Measurements from ENCODE around the gene ABCB6. TPM values are rescaled to one million over a fixed set of nuclear protein-coding genes. Genes with fewer than 3 reads are reported as not detected.
"Not testable (repeated sequence)": the region's sequence is repeated elsewhere in the genome, so short reads cannot be mapped to it uniquely, and the experiment has no call there.

Gene ABCB6
- 10 to 100 TPM; 14.8 to 17.2 (median 15.4) TPM for total RNA-seq

GRCh38 chr2:219218732-219219701 is at the start of gene ABCB6:
TSS of gene ABCB6 (minus strand) at chr2:219218958. CDS start at chr2:219218673, 285 bp downstream.
- Mint-ChIP-seq H3K9me3 (no peaks in the 10 kb centered on the region), H3K36me3 (ENCODE audit: insufficient read depth) (peaks cover 22% of the 10 kb centered on the region), H3K4me3 (peak within 1 kb of the TSS; percentile 86), H3K27me3 (ENCODE audit: low read depth) (no peaks in the 10 kb centered on the region), H3K4me1 (ENCODE audit: low read depth) (peaks cover 17% of the 10 kb centered on the region)
- peak; percentile 82 to 88 for ATAC-seq
- peak; percentile 85 for DNase-seq

GRCh38 chr2:219268294-219268693 is 49.5 kb upstream of the ABCB6 start:
- DNase-seq, result no peak
- Mint-ChIP-seq H3K4me3 (no peak overlapping the region), H3K27me3 (ENCODE audit: low read depth) (no peaks in the 10 kb centered on the region), H3K9me3 (no peaks in the 10 kb centered on the region), H3K36me3 (ENCODE audit: insufficient read depth) (no peaks in the 10 kb centered on the region), H3K4me1 (ENCODE audit: low read depth) (no peaks in the 10 kb centered on the region)
- ATAC-seq, result no peak

DNA sequence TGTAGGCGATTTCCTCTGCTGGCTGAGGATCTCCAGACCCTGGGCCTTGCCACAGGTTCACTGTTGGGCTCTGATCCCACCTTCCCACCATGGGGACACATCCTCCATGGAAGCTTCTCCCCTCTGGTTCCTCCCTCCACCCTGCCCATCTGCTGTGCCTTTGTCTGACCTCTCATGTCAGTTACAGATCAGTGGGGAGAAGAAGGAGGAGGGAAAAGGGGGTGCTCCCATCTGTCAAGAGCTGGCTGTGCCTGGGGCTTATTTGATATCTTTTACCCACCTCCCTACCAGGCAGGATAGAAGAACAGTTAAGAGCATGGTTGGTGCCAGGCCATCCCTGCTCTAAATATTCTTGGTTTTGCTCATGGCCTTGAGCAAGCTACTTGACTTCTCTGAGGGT is 48.1 kb upstream of the ABCB6 start:
- DNase-seq (no peak), ATAC-seq (no peak)
- H3K9me3 Mint-ChIP-seq, result no peaks in the 10 kb centered on the region

DNA sequence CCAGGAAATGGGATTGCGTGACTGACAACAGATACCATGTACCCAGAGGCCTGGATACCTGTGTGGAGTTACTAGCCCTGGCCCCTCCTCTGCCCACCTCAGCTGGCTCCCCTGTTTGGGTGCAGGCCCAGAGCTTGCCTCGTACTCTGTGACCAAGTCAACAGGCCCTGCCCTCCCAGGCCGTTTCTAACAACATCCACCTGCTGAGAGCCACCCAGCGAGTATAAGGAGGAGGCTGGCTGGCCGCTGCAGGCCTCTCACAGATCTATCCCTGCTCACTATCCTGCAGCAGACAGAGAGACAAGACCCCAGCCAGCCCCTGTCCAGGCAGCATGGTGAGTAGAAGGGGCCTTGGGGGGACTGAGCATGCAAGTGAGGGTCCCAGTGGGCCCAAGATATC is 47.5 kb upstream of the ABCB6 start:
- ATAC-seq (no peak), DNase-seq (no peak)
- Mint-ChIP-seq H3K4me1 (ENCODE audit: low read depth) (no peaks in the 10 kb centered on the region), H3K9me3 (no peaks in the 10 kb centered on the region), H3K36me3 (ENCODE audit: insufficient read depth) (no peaks in the 10 kb centered on the region), H3K27me3 (ENCODE audit: low read depth) (no peaks in the 10 kb centered on the region), H3K4me3 (no peak overlapping the region)

More for the DNA sequence above, 48.1 kb upstream of the ABCB6 start:
- no peak overlapping the region for H3K4me3 Mint-ChIP-seq
- no peaks in the 10 kb centered on the region for H3K36me3 Mint-ChIP-seq (ENCODE audit: insufficient read depth)
- no peaks in the 10 kb centered on the region for H3K4me1 Mint-ChIP-seq (ENCODE audit: low read depth)
- H3K27me3 Mint-ChIP-seq (ENCODE audit: low read depth), result no peaks in the 10 kb centered on the region

DNA sequence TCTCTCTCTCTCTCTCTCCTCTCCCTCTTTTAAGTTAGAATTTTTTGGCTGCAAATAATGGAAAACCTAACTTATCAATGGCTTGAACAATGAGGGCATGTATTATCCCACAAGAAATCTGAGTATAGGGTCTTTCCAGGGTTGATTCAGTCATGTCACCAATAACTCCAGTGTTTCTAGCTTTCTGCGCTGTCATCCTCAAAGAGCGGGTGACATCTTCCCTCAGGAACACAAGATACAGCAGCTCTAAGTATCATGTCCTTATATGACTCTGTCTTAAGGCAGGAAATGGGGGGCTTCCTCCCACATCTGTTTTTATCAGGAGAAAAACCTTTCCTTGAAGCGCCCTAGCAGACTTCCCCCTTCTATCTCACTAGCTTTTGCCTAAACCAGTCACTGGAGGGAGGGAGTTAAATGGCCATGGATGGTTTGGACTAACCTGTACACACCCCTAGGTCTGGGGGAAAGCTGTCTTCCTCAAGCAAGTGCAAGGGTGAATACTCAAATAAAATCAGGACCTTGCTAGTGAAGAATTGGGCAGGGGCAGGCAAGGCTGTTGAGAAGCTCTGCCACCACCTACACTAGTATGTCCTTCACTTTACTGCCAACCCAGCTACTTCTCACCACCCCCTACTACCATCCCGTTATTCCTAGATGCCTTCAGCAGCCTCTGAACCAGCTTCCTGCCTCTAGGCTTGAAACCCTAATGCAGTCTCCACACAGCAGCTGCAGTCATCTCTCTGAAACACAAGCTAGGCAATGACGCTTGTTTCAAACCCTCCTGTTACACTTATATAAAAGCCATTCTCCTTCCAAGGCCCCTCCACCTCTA is 42.5 kb upstream of the ABCB6 start:
- H3K36me3 Mint-ChIP-seq (ENCODE audit: insufficient read depth), result no peaks in the 10 kb centered on the region
- H3K9me3 Mint-ChIP-seq, result no peaks in the 10 kb centered on the region
- no peak overlapping the region for H3K4me3 Mint-ChIP-seq
- H3K4me1 Mint-ChIP-seq (ENCODE audit: low read depth), result no peaks in the 10 kb centered on the region
- H3K27me3 Mint-ChIP-seq (ENCODE audit: low read depth), result no peaks in the 10 kb centered on the region
- ATAC-seq (no peak), DNase-seq (no peak)

- H3K36me3 Mint-ChIP-seq (ENCODE audit: insufficient read depth); H3K27me3 Mint-ChIP-seq (ENCODE audit: low read depth); DNase-seq; H3K9me3 Mint-ChIP-seq; ATAC-seq; H3K4me3 Mint-ChIP-seq: not testable (repeated sequence)
- H3K4me1 Mint-ChIP-seq (ENCODE audit: low read depth), result peaks cover 14% of the 10 kb centered on the region
Measured at GRCh38 chr2:219258942-219259341, 40.2 kb upstream of the ABCB6 start.

- ATAC-seq (peak; percentile 51 to 60), DNase-seq (peak; percentile 37)
- H3K27me3 Mint-ChIP-seq (ENCODE audit: low read depth), result no peaks in the 10 kb centered on the region
- peaks cover 20% of the 10 kb centered on the region for H3K36me3 Mint-ChIP-seq (ENCODE audit: insufficient read depth)
- peak overlapping the region; percentile 86 for H3K4me3 Mint-ChIP-seq
- no peaks in the 10 kb centered on the region for H3K9me3 Mint-ChIP-seq
- H3K4me1 Mint-ChIP-seq (ENCODE audit: low read depth), result peaks cover 43% of the 10 kb centered on the region
Measured at GRCh38 chr2:219254590-219255201, 35.9 kb upstream of the ABCB6 start.

DNA sequence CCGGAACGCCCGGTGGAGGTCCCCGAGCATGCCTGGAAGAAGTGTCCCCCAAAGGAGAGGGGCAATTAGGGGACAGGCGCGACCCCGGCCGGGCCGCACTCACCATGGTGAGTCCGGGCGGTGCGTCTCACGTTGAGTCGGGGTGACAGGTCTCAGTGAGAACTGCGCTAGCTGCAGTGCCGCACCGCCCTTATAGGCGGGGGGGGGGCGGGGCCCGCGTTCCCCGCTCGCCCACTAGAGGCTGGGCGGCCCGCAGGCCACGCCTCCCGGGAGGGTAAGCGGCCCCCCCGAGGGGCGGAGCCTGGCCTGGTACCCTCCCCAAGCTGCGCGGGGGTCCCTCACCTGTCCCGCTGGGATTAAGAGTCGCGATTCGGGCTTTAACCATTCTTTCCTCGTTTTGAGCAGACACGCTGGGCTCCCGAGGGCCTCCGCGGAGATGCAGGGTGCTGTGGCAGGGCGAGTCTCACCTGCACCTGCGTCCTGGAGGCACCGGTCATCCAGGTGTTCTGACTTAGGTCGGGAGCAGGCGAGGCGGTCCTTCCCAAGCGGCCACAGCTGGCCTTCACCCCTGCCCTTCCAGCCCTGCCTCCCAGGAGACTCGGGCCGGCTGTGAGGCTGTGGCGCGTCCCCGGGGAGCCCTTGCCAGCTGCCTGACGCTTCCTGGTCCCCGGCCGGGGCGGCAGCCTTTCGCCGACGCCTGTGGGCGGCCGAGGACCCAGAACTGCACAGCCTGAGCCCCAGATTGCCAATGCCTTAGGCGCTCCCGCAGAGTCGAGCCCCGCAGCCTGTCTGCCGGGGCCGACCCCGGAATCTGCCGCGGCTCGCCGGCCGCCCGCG is 35.2 kb upstream of the ABCB6 start, which contains the start of gene TUBA4A:
Gene TUBA4A, minus strand, starts transcription at position 166 of the 837 bp plus-strand sequence. Its CDS starts 60 bp downstream, at position 106.
- peaks cover 23% of the 10 kb centered on the region for H3K36me3 Mint-ChIP-seq (ENCODE audit: insufficient read depth)
- ATAC-seq (peak; percentile 78 to 82), DNase-seq (peak; percentile 89)
- no peaks in the 10 kb centered on the region for H3K9me3 Mint-ChIP-seq
- peak within 1 kb of the TSS; percentile 86 for H3K4me3 Mint-ChIP-seq
- H3K27me3 Mint-ChIP-seq (ENCODE audit: low read depth), result no peaks in the 10 kb centered on the region
- peaks cover 50% of the 10 kb centered on the region for H3K4me1 Mint-ChIP-seq (ENCODE audit: low read depth)

GRCh38 chr2:219252900-219253752 is 34.4 kb upstream of the ABCB6 start, which contains the start of gene TUBA4B:
TSS of gene TUBA4B (plus strand) at chr2:219253243. CDS start at chr2:219253408, 165 bp downstream.
- Mint-ChIP-seq H3K4me1 (ENCODE audit: low read depth) (peaks cover 59% of the 10 kb centered on the region), H3K27me3 (ENCODE audit: low read depth) (no peaks in the 10 kb centered on the region), H3K36me3 (ENCODE audit: insufficient read depth) (peaks cover 29% of the 10 kb centered on the region), H3K9me3 (no peaks in the 10 kb centered on the region), H3K4me3 (peak within 1 kb of the TSS; percentile 86)
- peak; percentile 15 to 16 for ATAC-seq
- DNase-seq, result peak; percentile 36

GRCh38 chr2:219252570-219252899 is 33.8 kb upstream of the ABCB6 start:
- no peak for ATAC-seq
- H3K4me1 Mint-ChIP-seq (ENCODE audit: low read depth), result peaks cover 64% of the 10 kb centered on the region
- DNase-seq, result peak; percentile 34
- H3K4me3 Mint-ChIP-seq, result peak overlapping the region; percentile 86
- no peaks in the 10 kb centered on the region for H3K9me3 Mint-ChIP-seq
- no peaks in the 10 kb centered on the region for H3K27me3 Mint-ChIP-seq (ENCODE audit: low read depth)
- peaks cover 30% of the 10 kb centered on the region for H3K36me3 Mint-ChIP-seq (ENCODE audit: insufficient read depth)

GRCh38 chr2:219252084-219252483 is 33.3 kb upstream of the ABCB6 start:
- Mint-ChIP-seq H3K36me3 (ENCODE audit: insufficient read depth) (peaks cover 30% of the 10 kb centered on the region), H3K4me3 (peak overlapping the region; percentile 86), H3K4me1 (ENCODE audit: low read depth) (peaks cover 69% of the 10 kb centered on the region), H3K27me3 (ENCODE audit: low read depth) (no peaks in the 10 kb centered on the region), H3K9me3 (no peaks in the 10 kb centered on the region)
- ATAC-seq (no peak), DNase-seq (peak; percentile 36)

- Mint-ChIP-seq H3K4me3 (peak overlapping the region; percentile 86), H3K27me3 (ENCODE audit: low read depth) (no peaks in the 10 kb centered on the region), H3K36me3 (ENCODE audit: insufficient read depth) (peaks cover 30% of the 10 kb centered on the region), H3K4me1 (ENCODE audit: low read depth) (peaks cover 73% of the 10 kb centered on the region), H3K9me3 (no peaks in the 10 kb centered on the region)
- no peak for ATAC-seq
- DNase-seq, result no peak
Measured at GRCh38 chr2:219251656-219252055, 32.9 kb upstream of the ABCB6 start.

Measured in activated T-cell treated with anti-CD3 and anti-CD28 coated beads, Interleukin-2, amount 50 U/mL, for 4 hours (primary cell).